Mucosa of stomach (tissue), 1 donor: ENCODE measurements around the gene EYS.

Experiments
- H3K27me3 ChIP-seq: one replicate; pipeline ENCODE4 v1.7.0; 2013; ENCODE audit warnings: mild to moderate bottlenecking, low read length; ENCODE audit not compliant: control insufficient read depth, insufficient read depth
- H3K36me3 ChIP-seq: one replicate; pipeline ENCODE4 v1.7.0; 2013; ENCODE audit warnings: low read length; ENCODE audit not compliant: control insufficient read depth, insufficient read depth
- H3K4me1 ChIP-seq: one replicate; pipeline ENCODE4 v1.7.0; 2013; ENCODE audit warnings: mild to moderate bottlenecking, low read length; ENCODE audit not compliant: control insufficient read depth, insufficient read depth
- H3K4me3 ChIP-seq: one replicate; pipeline ENCODE4 v1.7.0; 2013; ENCODE audit warnings: low read length
- H3K9ac ChIP-seq: one replicate; pipeline ENCODE4 v1.7.0; 2013; ENCODE audit warnings: mild to moderate bottlenecking, low read length, moderate library complexity
- H3K9me3 ChIP-seq: one replicate; pipeline ENCODE4 v1.7.0; 2013; ENCODE audit warnings: mild to moderate bottlenecking, low read length, moderate library complexity; ENCODE audit not compliant: control insufficient read depth
- donor health status: Pancreatic carcinoma.

The EYS gene

DNA sequence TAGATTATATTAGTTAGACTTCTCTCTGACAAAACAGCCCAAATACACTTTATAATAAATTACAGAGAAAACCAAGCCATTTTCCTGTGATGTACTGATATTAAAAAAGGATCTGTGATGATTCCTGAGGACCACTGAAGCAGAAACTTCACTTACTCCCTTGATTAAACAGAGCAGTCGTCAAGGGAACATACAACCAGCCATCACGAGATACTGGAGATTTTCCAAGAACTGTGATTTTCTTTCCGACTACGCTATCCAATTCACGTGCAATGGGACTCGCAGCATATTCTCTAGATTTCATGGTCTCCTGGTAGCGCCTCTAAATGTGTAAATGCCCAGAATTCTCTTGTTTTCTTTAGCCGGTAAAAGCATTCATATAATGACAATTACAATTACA is 1694.0 kb downstream of the EYS start:
- no peak overlapping the region for H3K4me3 ChIP-seq
- H3K9ac ChIP-seq, result no peak overlapping the region

DNA sequence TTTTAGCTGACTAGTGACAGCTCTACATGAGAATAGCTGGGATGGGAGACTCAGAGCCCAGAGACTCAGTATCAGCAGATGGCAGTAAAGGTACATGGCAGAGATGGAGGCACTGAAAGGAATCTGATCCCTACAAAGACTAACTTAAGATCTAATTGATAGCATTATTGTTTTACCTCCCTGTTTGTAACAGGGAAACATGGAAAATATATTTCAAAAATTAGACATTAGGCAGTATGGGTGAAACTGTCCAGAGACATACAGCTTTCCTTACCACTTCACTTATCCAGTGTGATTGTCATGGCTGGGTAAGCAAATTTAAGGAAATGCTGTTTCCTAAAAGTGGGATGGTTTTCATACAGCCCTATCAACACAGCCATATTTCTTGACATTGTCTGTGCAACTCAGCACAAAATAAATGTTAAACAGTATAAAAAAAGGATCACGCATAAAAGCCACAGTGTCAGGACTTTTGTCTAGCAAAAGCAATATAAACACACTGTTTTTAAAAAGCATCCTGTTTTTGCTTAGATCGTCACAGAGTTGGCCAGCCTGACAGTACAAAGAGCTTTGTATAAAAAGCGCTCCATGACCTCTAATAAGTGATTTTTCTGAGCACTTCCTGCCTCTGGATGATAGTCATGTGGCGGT is 1694.5 kb downstream of the EYS start:
- Histone ChIP-seq H3K4me1 (no peaks in the 10 kb centered on the region), H3K4me3 (no peak overlapping the region), H3K27me3 (no peaks in the 10 kb centered on the region), H3K36me3 (no peaks in the 10 kb centered on the region), H3K9me3 (no peaks in the 10 kb centered on the region), H3K9ac (no peak overlapping the region)

More for the DNA sequence above, 1694.0 kb downstream of the EYS start:
- Histone ChIP-seq H3K36me3 (no peaks in the 10 kb centered on the region), H3K9me3 (no peaks in the 10 kb centered on the region), H3K4me1 (no peaks in the 10 kb centered on the region), H3K27me3 (no peaks in the 10 kb centered on the region)

DNA sequence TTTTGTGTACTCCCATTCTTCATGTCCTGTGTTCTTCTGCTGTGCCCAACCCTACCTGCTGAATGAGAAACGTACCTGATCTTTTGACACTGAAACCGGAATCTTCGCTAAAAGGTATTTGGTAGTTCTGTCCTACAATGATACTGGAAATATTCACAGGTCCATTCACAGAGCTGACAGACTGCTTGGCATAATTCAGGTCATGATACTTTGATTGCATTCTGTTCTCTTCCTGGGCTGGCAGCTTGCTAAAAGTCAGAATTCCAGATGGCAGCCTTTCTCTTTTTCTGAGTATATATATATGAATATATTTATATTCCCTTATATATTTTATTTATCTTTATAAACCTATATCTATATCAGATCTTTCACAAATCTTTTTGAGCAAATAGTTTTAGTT is 1696.4 kb downstream of the EYS start:
- H3K4me1 ChIP-seq, result no peaks in the 10 kb centered on the region

DNA sequence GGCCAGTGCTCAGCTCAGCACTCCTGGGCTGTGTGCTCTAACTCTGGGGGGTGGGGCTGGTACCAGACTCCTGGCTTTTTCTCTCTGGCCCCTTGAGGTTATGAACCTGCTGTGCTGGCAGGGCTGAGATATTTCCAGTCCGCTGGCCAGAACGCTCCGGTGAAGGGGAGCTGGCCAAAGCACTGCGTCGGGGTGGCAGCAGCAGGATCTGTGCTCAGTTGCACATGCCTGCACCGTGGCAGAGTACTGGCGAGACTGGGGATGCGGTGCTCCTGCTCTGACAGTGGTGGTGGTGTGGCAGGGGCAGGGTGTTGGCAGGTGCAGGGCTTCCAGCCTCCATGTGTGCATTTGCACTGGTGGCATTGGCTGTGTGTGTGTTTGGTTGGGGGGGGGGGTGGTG is 1697.0 kb downstream of the EYS start:
- H3K9me3 ChIP-seq, result no peaks in the 10 kb centered on the region

More for the DNA sequence above, 1696.4 kb downstream of the EYS start:
- no peak overlapping the region for H3K9ac ChIP-seq
- no peaks in the 10 kb centered on the region for H3K36me3 ChIP-seq
- H3K27me3 ChIP-seq, result no peaks in the 10 kb centered on the region
- H3K4me3 ChIP-seq, result no peak overlapping the region
- no peaks in the 10 kb centered on the region for H3K9me3 ChIP-seq

DNA sequence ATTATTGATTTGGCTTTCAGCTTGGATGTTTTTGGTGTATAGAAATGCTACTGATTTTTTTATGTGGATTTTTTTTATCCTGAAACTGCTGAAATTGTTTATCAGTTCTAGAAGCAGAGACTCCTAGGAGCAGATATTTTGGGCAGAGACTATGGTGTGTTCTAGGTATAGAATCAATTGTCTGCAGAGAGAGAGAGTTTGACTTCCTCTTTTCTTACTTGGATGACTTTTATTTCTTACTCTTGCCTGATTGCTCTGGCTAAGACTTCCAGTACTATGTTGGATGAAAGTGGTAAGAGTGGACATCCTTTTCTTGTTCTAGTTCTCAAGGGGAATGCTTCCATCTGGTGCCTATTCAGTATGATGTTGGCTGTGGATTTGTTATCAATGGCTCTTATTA is 1700.8 kb downstream of the EYS start:
- no peaks in the 10 kb centered on the region for H3K36me3 ChIP-seq
- H3K9me3 ChIP-seq, result no peaks in the 10 kb centered on the region
- no peaks in the 10 kb centered on the region for H3K4me1 ChIP-seq
- H3K27me3 ChIP-seq, result no peaks in the 10 kb centered on the region
- H3K4me3 ChIP-seq, result no peak overlapping the region
- H3K9ac ChIP-seq, result no peak overlapping the region

More for the DNA sequence above, 1697.0 kb downstream of the EYS start:
- Histone ChIP-seq H3K9ac (no peak overlapping the region), H3K36me3 (no peaks in the 10 kb centered on the region), H3K4me3 (no peak overlapping the region), H3K4me1 (no peaks in the 10 kb centered on the region), H3K27me3 (no peaks in the 10 kb centered on the region)

DNA sequence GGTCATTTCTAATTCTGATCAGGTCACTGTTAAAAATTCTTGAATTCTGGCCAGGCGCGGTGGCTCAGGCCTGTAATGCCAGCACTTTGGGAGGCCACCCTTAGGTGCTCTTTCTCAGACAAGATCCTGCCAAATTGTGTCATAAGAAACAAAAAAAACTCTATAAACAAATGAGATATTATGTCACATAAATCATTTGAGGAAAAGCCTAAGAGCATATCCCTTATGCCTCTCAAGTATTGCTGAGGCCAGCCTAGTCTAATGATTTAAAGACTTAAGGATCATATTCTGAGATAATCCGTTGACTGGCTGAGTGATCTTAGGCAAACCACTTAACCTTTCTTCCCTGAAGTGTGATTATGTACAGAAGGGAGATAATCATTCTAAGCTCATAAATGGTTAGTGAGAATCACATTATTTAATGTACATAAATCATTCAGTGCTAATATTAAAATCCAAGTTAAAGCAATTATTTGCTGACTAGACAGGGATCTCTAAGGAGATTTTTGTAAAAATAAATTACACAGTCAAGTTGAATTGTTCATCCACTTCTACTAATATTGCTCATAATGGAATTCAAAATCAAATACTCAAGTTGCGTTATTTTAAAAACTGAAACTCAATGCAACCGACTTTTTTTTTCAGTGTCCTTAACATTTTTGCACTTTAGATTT is 1706.1 kb downstream of the EYS start:
- H3K36me3 ChIP-seq, result no peaks in the 10 kb centered on the region
- no peaks in the 10 kb centered on the region for H3K9me3 ChIP-seq
- no peak overlapping the region for H3K4me3 ChIP-seq
- no peaks in the 10 kb centered on the region for H3K4me1 ChIP-seq
- no peak overlapping the region for H3K9ac ChIP-seq
- H3K27me3 ChIP-seq, result no peaks in the 10 kb centered on the region

DNA sequence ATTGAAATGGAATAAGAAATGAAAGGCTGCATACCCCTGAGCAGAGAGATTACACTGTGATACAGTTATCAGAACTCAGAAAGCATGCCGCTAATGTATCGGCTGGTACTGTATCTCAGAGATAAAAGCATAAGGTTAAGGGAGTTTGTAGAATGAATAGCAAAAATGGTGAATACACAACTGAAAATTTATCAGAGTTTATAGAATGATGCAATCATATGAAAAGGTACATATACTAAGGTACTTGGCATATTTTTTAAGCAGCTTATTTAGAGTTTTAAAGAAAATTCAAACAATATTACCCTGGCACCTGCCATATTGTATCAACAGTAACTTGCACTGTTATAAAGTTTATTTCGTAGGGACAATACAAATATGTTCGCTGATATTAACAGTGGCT is 1707.4 kb downstream of the EYS start:
- H3K27me3 ChIP-seq, result no peaks in the 10 kb centered on the region
- H3K36me3 ChIP-seq, result no peaks in the 10 kb centered on the region
- H3K4me1 ChIP-seq, result no peaks in the 10 kb centered on the region
- no peak overlapping the region for H3K9ac ChIP-seq
- H3K4me3 ChIP-seq, result no peak overlapping the region
- H3K9me3 ChIP-seq, result no peaks in the 10 kb centered on the region

DNA sequence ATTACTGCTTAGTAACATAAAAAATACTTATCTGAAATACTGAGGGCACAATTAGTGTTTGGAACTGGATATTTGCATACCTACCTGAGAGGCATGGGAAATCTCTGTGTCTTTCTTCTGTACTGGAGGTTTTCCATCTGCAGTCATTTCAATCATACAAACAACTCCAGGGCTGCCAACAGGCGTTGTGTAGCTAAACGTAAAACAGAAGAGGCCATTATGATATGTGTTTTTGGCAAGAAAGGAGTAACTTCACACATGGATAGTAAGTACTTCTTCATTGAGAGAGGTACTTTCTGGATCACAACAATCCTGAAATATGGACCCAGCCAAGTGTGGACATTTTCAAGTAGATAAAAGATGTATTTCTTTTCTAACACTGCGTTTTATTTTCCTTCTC is 1708.0 kb downstream of the EYS start:
- Histone ChIP-seq H3K4me1 (no peaks in the 10 kb centered on the region), H3K36me3 (no peaks in the 10 kb centered on the region), H3K9ac (no peak overlapping the region), H3K4me3 (no peak overlapping the region), H3K27me3 (no peaks in the 10 kb centered on the region), H3K9me3 (no peaks in the 10 kb centered on the region)

DNA sequence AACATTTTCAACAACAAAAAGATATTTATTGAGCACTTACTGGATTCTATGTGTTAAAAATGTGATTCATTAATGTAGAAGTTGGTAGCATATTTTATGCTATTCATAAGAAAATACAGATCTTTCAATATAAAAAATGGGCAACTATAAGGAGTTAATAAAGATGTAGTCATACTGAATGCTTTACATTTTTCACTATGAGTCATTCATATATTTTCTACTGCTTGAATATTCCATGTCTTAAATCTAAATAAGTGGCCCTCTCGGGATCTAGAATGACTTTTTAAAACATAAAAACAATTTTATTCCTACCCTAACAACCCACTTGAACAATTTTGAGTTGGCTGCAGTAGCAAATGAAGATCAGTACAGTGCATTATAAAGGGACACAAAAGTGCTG is 1709.3 kb downstream of the EYS start:
- Histone ChIP-seq H3K27me3 (no peaks in the 10 kb centered on the region), H3K4me3 (no peak overlapping the region), H3K9ac (no peak overlapping the region), H3K9me3 (no peaks in the 10 kb centered on the region), H3K36me3 (no peaks in the 10 kb centered on the region), H3K4me1 (no peaks in the 10 kb centered on the region)

DNA sequence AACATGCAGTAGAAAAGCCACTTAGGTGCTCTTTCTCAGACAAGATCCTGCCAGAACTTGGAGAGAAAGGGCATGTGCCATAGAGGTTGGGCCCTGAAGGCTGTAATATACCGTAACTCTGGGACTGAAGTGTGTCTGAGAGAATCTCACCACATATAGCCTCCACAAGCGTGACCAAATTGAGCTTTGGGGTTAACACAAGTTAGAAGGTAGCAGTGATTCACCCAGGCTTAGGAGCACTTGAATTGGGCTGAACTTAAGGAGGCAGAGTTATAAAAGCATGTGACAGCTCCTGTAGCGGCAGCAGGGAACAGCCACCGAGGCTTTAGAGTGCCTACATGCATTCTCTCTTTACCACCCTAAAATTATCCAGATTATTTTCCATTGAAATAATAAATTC is 1709.8 kb downstream of the EYS start:
- Histone ChIP-seq H3K9me3 (no peaks in the 10 kb centered on the region), H3K9ac (no peak overlapping the region), H3K4me1 (no peaks in the 10 kb centered on the region), H3K4me3 (no peak overlapping the region), H3K36me3 (no peaks in the 10 kb centered on the region), H3K27me3 (no peaks in the 10 kb centered on the region)

DNA sequence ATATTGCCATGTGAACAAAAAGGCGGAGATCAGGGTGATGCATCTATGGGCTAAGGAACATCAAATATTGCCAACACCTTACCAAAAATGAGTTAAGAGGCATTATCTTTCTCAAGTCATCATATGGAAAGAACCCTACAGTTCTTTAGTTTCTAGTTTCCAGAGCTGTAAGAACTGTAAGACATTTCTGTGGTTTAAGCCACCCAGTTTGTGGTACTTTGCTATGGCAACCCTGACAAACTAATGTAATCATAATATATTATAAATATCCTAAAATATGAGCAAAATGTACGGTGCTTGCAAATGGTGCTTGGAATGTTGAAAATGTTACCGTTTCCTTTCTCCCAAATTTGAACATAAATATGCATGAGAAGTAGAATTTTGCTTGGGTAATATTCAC is 1721.8 kb downstream of the EYS start:
- H3K36me3 ChIP-seq, result no peaks in the 10 kb centered on the region
- H3K4me3 ChIP-seq, result no peak overlapping the region
- H3K27me3 ChIP-seq, result no peaks in the 10 kb centered on the region
- no peak overlapping the region for H3K9ac ChIP-seq
- H3K9me3 ChIP-seq, result no peaks in the 10 kb centered on the region
- no peaks in the 10 kb centered on the region for H3K4me1 ChIP-seq

DNA sequence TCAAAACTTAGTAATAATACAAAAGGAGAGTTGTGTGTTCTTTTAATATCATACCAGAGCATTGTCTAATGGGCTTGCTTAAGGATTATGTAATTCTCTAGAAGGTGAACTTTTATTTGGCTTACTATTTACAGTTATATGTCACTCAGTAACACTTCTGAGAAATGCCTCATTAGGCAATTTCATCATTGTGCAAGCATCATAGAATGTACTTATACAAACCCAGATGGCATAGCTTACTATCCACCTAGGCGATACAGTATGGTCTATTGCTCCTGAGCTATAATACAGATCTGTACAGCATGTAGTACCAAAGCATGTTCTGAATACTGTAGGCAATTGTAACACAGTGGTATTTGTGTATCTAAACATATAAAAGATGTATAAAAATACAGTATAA is 1731.3 kb downstream of the EYS start:
- Histone ChIP-seq H3K4me1 (no peaks in the 10 kb centered on the region), H3K36me3 (no peaks in the 10 kb centered on the region), H3K9ac (no peak overlapping the region), H3K27me3 (no peaks in the 10 kb centered on the region), H3K9me3 (no peaks in the 10 kb centered on the region), H3K4me3 (no peak overlapping the region)
